GM18873 (cell line): ENCODE data around the gene LFNG.

Source experiments
- ATAC-seq: cut with Tn5 transposase; IDR thresholded peaks from one replicate; pipeline ENCODE4 v1.9.1; 2021; ENCODE audit warnings: mild to moderate bottlenecking, moderate library complexity, moderate number of reproducible peaks; ENCODE audit not compliant: unreplicated experiment, low FRiP score

Gene LFNG

DNA sequence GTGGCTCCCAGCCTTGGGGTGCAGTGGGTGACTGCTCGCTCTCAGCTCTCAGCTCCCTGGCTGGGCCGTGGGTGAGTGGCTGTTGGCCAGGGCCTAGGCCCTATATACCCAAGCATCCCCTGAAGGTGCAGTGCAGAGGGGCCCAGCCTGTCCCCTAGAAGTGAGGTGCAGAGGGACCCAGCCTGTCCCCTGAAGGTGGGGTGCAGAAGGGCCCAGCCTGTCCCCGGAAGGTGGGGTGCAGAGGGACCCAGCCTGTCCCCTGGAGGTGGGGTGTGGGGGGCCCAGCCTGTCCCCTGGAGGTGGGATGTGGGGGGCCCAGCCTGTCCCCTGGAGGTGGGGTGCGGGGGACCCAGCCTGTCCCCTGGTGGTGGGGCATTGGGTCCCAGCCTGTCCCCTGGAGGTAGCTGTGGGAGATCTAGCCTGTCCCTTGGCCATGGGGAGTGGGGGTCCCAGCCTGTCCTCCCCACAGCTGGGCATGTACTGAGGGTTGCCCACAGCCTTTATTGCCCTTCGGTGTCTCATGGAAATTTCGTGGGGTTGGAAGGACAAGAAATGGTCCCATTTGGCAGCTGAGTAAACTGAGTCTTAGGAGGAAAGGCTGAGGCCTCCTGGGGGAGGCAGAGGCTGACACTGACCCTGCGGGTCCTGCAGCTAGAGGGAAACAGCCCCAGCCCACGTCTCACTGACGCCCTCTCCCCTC is 17.5 kb upstream of the LFNG start:
- no peak for ATAC-seq

GRCh38 chr7:2502647-2502966 is 17.0 kb upstream of the LFNG start:
- ATAC-seq, result no peak

DNA sequence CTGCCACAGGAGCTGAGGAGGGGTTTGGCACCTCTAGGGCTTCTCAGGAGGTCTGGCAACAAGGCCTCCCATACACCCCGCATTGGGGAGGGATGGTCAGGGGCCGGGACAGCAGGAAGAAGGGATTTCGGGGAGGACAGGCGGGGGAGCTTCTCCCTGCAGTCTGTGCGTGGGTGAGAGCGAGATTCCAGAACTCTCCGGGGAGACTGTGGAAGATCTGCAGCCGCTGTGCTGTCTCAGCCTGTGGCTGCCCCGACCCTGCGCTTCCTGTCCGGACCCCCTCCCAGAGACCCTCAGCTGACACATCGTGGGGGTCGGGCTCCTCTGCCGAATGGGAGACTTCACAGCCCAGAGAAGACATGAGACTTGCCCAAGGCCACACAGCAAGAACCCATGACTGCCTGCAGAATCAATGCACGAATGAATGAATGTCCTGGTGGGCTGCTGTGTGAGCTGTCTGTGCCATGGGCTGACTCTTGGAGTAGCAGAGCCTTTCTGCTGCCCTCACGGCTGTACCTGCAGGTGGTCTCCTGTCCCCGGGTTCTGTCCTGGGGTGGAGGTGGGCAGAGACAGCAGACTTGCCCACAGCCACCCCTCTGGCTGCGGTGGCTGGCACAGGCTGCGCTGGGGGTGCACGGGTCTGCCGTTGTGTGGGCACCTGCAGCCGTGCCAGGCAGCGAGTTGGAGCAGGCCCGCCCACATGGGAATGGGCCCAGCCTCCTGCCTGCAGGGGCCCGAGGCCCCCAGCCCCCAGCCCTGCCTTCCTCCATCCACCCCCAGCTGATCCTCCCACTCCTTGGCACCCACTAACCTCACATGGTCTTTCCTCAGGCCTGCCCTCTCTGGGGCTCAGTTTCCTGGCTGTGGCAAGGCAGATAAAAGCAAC is 16.3 kb upstream of the LFNG start:
- no peak for ATAC-seq

GRCh38 chr7:2504128-2504888 is 15.3 kb upstream of the LFNG start:
- ATAC-seq, result no peak

DNA sequence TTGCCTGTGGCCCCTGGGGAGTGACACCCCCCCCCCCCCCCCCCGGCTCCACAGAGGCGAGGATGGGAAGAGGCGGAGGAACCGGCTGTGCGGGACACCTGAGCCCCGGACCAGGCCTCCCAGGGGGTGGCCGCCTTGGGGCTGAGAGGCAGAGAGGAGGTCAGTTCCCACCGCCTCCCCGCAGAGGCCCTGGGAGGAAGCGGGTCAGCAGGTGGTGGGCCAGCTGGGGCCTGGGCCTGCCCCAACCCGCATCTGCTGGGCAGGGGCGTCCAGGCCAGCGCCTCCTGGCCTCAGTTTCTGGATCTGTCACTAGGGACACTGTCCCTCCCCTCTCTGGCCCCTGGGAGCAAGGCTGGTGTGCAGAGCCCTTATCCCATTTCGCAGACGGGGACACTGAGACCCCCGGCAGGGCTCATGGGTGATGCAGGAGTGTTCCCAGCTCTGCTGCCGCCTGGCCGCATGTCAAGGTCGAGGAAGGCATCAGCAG is 14.6 kb upstream of the LFNG start:
- no peak for ATAC-seq

DNA sequence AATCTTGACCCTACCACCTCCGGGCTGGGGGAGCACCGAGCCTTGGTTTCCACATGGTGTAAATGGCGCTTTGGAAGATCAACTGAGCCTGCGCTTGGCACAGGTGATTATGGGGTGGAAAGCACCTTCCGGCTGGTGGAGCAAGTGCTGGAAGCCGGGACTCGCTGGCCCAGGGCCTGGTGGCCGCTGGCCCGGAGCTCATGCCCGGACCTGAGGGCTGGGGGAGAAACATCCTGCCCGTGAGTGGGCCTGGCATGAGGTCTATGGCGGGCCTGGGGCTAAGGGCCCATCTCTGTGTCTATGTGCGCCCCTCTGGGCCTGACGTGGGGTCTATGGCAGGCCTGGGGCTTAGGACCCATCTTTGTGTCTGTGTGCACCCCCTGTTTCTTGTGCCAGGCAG is 14.2 kb upstream of the LFNG start:
- ATAC-seq, result no peak

DNA sequence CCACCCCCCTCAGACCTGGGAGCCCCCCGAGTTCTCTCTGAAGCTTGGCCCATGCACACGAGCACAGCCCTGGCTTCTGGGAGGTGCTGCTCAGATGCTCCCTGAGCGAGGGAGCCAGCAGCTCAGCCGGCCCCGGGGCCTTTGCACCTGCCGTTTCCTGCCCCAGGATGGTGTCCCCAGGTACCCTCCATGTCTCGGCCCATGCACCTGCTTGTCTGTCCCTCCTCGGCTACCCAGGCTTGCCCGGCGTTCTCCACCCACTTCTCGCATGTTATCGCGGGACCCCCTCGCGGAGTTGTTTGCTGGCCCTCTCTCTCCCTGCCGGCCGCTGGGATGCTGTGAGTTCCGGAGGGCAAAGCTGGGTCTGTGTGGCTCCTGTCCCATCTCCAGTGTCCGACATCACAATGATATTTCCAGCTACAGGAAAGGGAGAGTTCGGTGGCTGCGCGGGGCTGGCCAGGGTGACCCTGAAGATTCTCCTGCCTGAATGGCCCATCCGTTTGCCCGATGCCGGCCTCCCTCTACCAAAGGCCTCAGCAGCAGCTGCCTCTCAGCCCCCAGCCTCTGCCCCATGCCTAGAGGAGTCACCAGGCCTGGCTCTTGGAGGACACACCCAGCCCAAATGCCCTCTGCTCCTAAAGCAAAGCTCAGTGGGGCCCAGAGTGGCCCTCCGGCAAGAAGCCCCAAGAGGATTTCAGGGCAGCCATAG is 12.2 kb upstream of the LFNG start:
- no peak for ATAC-seq

GRCh38 chr7:2507917-2508306 is 11.7 kb upstream of the LFNG start:
- no peak for ATAC-seq

DNA sequence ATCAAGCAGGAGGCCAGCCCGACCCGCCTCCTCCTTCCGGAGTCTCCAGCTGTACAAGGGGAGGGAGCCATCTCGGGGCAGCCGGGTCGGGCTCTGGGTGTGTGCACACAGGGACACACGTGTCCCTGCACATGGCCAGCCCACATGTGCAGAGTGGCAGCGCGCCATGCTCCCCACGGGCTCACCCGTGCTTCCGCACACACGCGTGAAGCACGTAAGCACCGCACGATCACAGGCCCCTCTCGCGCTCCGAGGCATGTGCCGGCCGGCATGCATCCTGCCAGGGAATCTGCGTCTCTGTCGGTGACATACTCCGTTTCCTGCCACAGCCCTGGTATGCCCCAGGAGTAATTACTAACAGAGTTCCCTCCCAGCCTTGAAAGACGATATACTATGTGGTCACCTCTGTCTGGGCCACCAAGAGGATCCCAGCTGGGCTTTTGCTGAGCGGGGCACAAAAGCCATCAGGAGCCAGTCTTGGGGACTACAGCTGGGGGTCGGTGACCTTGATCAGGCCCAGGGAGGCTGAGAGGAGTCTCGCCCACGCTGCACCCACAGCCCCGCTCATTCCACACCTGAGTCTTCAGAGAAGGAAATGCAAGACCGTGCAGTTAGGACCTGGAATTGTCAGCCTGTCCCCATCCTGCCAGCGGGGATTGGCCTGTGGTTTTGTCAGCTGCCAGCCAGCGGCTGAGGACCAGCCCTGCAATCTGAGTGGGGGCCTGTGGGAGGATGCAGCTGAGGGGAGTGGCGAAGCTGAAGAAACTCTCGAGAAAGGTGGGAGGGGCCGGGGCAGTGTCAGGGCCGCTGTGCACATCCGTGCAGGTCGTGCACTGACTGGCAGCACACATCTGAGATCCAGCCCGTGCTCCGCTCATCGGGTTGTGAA is 11.0 kb upstream of the LFNG start:
- no peak for ATAC-seq

DNA sequence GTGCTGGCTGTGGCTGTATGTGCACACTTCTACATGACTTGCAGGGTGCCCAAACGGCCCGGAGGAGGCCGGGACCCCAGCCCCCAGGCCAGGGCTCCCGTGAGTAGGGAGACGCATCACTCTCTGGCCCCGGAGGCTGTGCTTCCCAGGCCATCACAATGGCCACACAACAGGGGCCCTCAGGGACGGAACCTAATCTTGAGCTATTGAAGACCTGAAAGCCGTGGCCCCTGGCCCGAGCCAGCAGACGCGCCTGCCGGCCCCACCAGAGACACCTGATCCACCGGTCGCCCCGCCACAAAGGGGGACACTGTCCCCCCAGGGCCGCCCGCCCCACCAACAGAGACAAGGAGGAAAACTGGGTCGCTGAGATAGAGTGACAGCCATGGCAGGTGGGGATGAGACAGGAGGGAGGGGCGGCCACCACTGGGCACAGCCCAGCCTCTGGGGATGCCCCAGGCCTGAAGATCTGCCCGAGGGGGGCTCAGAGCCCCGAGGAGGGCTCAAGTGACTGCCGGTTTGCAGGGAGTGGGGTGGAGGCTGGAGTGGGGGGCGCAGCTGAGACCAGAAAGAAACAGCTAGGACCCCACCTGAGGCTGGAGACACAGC is 10.2 kb upstream of the LFNG start:
- ATAC-seq, result no peak

- ATAC-seq, result no peak
These were observed 9.3 kb upstream of the LFNG start for GRCh38 chr7:2510130-2510776.

- no peak for ATAC-seq
These were observed 8.4 kb upstream of the LFNG start for GRCh38 chr7:2510909-2511768.

GRCh38 chr7:2511769-2512168 is 7.8 kb upstream of the LFNG start:
- ATAC-seq, result no peak

- no peak for ATAC-seq
These were observed 7.4 kb upstream of the LFNG start for GRCh38 chr7:2512179-2512661.

DNA sequence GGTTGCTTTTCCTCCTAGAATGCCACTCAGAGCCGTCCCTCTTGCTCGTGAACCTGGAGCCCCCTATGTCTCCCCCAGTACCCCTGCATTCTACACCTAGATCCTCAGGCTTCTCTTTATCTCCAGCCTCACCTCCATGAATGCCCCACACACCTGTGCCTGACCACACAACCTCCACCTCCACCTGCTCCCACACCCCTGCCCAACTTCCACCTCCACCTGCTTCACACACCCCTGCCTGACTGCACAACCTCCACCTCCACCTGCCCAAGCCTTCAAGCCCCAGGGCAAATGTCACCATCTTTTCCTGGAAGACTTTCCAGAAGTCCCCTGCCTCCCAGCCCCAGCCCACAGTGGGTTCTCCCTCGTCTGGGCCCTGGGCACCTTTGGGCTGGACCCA is 6.9 kb upstream of the LFNG start:
- no peak for ATAC-seq

DNA sequence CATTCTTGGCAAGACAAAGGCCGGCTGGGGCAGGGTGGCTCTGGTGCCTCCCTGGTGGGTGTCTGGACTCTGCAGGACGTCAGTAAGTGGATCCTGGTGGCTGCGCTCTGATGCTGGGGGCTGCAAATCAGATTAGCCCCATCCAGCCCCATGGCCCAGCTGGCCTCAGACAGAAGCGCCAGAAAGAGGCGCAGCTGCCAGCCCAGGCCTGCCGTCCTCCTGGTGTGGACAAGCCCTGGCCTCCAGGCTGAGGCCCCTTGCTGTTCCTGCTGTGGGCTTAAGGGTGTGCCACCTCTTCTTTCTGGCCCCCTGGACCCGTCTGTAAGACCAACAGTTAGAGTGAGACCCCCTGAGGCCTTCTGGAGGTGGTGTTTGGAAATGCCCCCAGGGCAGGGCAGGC is 5.9 kb upstream of the LFNG start:
- no peak for ATAC-seq
